ENCODE results near the gene RPL6.
"Not testable (repeated sequence)": the region's sequence is repeated elsewhere in the genome, so short reads cannot be mapped to it uniquely, and the experiment has no call there.

RPL6 gene

DNA sequence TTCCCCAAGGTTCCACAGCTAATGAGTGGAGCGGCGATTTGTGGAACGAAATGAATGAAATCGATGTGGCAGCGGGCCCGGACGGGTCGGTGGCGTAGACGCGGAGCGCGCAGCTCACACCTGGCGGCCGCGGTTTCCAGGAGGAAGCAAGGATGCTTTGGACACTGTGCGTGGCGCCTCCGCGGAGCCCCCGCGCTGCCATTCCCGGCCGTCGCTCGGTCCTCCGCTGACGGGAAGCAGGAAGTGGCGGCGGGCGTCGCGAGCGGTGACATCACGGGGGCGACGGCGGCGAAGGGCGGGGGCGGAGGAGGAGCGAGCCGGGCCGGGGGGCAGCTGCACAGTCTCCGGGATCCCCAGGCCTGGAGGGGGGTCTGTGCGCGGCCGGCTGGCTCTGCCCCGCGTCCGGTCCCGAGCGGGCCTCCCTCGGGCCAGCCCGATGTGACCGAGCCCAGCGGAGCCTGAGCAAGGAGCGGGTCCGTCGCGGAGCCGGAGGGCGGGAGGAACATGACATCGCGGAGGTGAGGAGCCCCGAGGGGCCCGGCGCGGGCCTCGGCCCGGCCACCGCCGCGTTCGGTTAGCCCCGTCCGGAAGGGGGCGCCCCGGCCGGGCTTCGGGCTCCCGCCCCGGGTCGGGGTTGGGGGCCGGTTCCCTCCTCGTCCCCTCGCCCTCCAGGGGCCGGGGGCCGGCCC lies 9.3 kb upstream of the RPL6 start, which contains the start of gene PTPN11:
Gene PTPN11, plus strand, starts transcription at position 340 of the 689 bp plus-strand sequence. Its CDS starts 165 bp downstream, at position 505.
- peak; percentile 73 for DNase-seq

DNA sequence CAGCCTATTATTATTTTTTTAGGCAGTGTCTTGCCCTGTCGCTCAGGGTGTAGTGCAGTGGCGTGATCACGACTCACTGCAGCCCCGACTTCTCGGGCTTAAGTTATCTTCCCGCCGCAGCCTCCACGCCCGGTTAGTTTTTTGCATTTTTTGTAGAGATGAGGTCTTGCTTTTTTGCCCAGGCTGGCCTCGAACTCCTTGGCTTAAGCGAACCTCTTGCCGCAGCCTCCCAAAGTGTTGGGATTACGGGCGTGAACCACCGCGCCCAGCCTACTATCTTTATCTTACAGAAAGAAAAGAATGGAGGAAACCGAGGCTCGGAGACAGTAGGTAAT lies 8.8 kb upstream of the RPL6 start:
- peak; percentile 3 for DNase-seq

DNA sequence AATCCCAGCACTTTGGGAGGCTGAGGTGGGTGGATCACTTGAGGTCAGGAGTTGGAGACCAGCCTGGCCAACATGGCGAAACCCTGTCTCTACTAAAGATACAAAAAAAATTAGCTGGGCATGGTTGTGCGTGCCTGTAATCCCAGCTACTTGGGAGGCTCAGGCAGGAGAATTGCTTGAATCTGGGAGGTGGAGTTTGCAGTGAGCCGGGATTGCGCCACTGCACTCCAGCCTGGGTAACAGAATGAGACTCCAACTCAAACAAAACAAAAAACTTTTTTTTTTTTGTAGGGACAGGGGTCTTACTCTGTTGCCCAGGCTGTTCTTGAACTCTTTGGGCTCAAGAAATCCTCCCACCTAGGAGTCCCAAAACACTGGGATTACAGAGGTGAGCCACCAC lies 6.1 kb upstream of the RPL6 start:
- not testable (repeated sequence) for DNase-seq

DNA sequence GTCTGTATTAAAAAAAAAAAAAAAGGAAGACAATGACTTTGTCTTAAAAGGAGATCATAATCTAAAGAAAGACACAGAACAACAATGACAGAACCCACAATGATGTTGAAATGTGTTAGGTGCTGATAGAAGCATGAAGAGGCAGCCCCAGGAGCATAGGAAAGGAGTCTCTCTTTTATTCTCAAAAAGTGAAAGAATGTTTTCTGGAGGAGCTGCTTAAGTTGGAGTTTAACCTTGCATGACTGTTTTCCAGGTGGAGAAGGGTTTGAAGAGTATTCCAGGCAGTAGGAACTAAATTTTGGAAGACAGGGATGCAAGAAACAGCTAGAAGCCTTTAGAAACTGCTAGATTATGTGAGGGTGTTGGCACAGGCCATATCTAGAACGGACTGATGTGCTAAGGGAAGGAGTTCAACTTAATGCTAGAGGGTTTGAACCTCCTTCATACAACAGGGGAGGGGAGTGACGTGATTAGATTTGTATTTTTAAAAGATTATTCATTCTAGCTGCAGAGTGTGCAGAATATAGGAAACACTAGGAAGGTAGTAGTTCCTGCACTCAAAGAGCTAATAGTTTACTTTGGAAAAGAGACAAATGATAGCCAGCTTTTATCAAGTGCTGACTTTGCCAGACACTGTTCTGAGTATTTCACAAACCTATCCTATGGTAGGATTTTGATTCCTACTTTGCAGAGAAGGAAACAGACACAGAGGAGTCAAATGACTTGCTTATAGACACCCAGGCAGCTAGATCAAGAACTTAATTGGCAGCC lies 4.6 kb upstream of the RPL6 start:
- no peak for DNase-seq

DNA sequence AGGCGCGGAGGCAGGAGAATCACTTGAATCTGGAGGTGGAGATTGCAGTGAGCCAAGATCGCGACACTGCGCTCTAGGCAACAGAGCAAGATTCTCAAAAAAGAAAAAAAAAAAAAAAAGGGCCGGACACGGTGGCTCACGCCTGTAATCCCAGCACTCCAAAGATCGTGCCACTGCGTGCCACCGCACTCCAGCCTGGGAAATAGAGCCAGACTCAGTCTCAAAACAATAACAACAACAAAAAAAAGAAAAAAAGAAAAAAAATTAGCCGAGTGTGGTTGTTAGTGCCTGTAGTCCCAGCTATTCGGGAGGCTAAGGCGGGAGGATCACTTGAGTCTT lies 470 bp upstream of the RPL6 start:
- no peak for DNase-seq

DNA sequence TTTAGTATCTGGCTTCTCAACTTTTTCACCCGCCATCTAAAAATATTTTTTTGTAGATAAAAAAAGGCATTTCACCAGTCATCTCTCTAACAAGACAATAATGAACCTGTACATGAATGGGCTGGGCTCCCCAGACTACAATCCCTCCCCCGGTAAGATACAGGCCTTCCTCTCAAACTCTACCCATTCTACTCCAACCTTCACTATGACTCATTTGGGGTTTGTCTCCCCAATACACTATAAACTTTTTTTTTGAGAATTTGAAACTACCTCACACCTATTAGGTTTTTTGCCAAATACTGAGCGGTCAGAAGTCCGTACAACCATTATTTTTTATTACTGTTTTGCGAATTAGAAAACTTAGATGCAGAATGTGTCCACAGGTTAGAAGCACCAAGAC lies 784 bp downstream of the RPL6 start:
- no peak for DNase-seq

DNA sequence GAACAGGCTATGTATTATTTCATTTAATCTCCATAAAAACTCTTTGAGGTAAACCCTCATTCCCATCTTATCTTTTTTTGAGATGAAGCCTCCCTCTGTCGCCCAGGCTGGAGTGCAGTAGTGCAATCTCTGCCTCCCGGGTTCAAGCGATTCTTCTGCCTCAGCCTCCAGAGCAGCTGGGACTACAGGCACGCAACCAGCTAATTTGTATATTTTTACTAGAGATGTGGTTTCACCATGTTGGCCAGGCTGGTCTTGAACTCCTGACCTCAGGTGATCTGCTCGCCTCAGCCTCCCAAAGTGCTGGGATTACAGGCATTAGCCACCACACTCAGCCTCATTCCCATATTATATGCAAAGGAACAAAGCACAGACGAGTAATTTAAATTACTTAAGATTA lies 1.7 kb downstream of the RPL6 start:
- DNase-seq: not testable (repeated sequence)

DNA sequence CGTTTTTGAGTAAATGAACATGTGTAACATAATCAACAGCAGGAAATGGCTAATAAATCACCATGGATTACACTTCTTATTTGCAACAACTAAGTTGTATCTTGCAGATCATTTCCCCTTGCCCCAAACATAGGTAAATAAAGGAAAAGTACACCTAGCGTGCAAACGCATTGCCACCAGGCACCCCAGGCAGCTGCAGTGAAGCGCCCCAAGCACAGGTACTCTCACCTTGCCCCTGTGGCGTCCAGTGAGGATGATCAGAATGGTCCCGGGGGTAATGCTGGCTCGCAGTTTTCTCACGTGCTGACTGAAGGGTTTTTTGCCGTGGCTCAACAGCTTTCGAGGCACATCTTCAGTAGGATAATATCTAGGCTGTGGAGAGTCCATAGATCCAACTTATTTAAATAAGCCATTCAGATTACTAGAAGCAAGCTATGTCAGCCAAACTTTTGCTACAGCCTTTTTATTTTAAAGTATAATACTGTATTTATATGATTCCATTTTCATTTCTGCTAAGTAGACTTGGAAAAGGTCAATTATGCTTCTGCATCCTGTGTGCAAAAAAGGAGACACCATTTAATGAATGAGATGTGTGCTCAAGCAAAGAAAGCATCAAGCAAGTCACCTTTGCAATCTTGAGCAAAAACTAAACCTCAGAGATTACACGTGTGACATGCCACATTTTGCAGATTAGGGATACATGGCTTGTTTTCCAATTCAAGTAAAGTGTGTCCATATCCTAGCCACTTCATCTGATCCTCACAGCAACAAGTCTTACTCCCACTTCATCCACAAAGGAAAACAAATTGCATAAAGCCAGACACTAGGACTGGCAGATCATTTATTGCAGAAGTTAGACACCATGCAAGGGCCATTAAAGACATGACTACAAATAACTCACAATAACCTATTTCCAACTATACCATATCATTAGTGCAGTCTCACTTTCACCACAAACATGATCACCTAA lies 2.6 kb downstream of the RPL6 start:
- DNase-seq: no peak

DNA sequence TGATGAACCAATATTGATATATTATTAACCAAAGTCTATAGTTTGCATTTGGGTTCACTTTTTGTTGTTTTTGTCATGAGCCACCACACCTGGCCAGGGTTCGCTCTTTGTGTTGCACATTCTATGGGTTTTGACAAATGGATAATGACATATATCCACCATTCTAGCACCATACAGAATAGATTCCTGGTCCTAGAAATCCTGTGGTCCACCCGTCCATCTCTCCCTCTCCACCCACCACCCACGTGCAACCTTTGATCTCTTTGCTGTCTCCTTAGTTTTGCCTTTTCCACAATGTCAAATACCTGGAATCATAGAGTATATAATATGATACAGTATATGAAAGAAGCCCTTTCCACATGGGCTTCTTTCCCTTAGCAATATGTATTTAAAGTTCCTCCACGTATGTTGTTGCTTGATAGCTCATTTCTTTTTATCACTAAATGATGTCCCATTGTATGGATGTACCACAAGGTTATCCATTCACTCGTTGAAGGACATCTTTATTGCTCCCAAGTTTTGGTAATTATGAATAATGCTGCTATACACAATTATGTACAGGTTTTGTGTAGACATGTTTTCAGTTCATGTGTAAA lies 7.4 kb downstream of the RPL6 start:
- no peak for DNase-seq

DNA sequence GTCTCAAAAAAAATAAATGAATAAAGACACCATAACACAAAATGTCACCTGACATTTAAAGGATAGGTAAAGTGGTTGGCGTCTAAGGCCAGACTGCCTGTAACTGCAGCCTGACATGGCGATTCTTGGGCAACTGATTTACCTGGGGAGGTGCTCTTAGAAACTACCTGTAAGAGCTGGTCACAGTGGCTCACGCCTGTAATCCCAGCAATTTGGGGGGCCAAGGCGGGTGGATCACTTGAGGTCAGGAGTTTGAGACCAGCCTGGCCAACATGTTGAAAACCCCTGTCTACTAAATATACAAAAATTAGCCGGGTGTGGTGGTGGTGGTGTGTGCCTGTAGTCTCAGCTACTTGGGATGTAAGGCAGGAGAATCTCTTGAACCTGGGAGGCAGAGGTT lies 8.4 kb downstream of the RPL6 start:
- no peak for DNase-seq

DNA sequence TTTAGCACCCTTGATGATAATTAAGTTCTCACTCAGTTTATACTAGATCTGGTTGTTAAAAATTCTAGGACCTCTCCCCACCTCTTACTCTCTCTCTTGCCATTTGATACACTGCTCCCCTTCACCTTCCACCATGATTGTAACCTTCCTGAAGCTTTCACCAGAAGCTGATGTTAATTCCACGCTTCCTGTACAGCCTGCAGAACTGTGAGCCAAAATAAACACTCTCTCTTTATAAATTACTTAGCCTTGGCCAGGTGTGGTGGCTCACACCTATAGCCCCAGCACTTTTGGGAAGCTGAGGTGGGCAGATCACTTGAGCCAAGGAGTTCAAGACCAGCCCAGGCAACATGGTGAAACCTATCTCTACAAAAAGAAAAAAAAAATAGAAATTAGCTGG lies 16.1 kb downstream of the RPL6 start:
- no peak for DNase-seq

DNA sequence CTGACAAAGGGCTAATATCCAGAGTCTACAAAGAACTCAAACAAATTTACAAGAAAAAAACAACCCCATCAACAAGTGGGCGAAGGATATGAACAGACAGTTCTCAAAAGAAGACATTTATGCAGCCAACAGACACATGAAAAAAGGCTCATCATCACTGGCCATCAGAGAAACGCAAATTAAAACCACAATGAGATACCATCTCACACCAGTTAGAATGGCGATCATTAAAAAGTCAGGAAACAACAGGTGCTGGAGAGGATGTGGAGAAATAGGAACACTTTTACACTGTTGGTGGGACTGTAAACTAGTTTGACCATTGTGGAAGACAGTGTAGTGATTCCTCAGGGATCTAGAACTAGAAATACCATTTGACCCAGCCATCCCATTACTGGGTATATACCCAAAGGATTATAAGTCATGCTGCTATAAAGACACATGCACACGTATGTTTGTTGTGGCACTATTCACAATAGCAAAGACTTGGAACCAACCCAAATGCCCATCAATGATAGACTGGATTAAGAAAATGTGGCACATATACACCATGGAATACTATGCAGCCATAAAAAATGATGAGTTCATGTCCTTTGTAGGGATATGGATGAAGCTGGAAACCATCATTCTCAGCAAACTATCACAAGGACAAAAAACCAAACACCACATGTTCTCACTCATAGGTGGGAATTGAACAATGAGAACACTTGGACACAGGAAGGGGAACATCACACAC lies 19.3 kb downstream of the RPL6 start:
- not testable (repeated sequence) for DNase-seq

DNA sequence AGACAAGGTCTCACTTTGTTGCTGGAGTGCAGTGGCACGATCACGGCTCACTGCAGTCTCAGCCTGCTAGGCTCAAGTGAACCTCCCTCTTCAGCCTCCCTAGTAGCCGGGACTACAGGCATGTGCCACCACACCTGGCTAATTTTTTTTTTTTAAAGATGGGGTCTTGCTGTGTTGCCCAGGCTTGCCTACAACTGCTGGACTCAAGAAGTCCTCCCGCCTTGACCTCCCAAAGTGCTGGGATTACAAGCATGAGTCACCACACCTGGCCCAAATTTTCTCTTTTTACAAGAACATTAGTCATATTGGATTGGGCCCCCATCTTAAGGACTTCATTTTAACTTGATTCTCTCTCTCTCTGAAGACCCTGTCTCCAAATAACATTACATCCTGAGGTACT lies 20.2 kb downstream of the RPL6 start:
- no peak for DNase-seq

DNA sequence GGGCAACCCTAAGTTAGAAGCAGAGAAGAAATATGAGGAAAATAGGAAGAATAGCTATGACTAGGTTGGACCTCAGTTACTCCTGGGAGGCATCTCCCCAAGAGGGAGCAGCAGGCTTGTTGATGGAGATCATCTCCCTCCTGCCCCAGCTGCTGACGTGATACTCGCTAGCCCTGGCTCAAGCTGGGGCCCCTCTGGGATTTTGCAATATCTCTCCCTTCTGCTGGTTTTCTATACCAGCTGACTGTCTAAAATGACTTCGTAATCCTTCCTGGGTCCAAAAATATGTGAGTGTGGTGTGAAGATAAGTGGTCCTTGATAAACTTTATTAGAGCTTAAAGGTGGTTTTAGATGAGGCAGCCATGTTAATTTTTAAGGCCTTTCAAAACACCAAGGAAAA lies 22.7 kb downstream of the RPL6 start:
- peak; percentile 12 for DNase-seq

DNA sequence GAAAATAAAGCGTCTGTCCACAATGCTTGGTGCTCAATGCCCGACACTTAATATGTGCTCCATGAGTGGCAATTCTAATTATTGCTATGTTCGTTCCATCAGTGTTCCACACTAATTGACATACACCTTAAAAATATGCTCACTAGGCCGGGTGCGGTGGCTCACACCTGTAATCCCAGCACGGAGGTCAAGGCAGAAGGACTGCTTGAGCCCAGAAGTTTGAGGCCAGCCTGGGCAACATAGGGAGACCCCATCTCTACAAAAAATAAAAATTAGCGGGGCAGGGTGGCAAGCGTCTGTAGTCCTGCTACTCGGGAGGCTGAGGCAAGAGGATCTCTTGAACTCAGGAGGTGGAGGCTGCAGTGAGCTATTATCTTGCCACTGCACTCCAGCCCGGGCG lies 26.5 kb downstream of the RPL6 start:
- no peak for DNase-seq

DNA sequence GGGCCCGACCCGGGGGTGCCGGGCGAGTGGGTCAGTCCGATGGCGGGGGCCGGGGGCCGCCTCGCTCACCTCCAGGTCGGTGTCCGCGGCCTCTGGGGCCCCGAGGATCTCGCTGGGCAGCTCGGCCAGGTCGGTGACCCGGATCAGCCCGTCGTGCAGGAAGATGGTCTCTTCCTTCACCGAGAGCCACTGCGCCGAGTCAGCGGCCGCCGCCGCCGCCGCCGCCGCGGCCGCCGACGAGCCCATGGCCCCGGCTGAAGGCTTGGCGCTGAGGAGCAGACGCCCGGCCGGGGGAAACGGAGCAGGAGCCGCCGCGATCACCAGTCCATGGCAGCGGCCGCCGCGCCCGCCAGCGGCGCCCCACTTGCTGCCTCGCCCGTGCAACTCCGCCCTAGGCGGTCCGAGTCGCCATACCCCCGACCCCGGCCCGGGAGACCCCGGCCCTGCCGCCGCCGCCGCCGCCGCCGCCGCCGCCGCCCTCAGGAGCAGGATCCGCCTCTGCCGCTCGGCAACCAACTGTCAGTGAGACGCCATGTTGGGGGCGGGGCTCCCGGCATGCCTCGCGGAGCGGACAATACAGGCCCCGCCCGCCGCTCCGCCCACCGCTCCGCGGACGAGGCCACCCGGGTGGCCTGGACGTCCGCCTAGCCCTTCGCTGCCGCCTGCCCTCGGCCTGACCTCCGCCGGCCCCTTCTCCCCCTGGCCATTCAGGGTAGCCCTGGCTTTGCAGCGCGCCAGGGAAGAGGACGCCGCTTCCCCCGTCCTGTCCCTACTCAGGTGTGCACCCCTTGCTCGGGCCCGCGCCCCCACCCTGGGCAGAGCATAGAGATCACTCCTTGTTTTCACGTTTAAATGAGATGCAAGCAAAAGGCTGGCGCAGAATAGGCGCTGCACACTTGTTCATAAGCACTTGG lies 27.3 kb downstream of the RPL6 start, which contains the start of gene HECTD4:
Gene HECTD4, minus strand, starts transcription at position 549 of the 914 bp plus-strand sequence. Its CDS starts 303 bp downstream, at position 246.
- peak; percentile 74 for DNase-seq

DNA sequence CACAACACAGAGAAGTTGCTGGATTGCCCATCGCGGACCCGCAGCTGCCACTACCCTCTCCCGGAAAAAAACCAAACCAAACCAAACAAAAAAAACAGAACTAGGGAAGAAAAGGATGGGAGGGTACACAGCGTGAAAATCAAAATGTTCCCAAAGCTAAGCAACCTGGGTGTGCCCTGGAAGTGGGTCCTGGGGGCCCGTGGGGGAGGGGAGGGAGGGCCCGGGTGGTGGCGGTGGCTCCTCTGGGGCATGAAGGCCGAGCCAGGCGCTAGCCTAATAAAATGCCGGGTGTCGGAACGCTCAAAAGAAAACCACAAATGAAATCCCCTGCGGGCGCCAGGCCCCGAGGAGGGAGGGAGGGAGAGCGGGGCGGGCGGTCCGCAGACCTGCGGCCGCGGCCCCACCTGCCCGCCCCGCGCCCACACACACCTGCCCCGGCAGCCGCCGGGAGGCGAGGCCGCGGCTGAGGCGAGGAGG lies 28.0 kb downstream of the RPL6 start:
- DNase-seq: no peak

DNA sequence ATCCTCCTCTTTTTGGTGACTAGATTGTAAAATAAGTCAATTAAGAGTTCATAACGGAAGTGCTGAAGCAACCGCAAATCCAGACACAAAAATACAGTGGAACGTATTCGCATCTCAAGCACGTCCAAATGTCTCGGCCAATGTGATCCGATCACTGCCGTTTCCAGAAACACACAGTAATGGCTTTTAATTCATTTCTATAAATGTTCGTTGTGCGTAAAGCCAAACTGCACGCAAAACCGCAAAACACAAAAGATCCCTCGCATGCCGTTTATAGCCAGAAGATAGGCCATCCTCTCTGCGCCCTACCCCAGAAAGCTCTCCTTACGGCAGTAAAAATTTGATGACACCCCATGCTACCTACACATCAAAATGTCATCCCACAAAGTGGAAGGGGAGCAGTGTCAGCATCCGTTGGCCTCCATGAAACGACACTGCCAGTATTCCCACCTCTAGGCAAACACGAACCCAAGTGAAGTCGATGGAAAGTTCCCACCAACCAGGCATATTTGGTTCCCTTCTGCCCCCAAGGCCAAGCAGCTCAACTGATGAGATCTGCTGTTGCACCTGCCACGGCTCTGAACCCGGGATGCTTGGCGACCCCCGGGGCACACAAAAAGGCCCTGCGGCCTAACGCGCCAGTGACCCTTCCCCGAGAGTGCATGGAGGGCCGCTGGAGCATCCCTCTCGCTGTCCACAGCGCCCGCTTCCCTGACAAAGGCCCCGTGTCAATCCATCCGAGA lies 28.6 kb downstream of the RPL6 start:
- no peak for DNase-seq

DNA sequence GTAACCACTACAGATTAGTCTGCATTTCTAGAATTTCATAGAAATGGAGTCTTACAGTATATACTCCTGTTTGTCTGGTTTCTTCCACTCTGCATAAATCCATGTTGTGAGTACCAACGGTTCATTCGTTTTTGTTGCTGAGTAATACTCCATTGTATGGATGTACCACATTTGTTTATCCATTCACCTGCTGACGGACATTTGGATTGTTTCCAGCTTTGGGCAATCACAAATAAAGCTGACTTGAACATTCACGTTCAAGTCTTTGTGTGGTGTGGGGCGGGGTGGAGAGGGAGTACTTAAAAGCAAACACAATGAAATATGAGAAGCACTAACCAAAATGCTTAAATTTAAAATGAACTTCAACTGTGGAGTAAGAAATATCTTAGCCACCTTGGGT lies 34.3 kb downstream of the RPL6 start:
- DNase-seq: no peak

DNA sequence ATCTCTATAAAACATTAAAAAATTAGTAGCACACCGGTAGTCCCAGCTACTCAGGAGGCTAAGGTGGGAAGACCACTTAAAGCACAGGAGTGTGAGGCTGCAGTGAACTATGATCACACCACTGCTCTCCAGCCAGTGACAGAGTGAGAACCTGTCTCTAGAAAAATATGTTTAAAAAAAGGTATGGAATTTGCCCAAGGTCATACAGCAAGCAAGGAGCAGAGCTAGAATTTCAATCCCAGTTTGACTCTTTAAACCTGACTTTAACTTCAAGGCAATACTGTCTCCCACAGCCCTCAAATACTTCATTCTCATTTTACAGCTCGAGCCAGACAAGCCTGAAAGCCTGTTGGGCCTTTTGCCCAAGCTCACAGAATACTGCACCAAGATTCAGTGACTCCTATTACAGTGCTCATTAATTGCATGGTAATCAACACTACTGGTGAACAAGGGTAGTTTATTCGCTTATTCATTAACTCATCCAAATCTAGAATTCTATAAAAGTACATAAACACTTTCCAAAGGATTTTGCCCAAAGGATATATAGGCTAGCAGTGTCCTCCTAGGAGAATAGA lies 35.2 kb downstream of the RPL6 start:
- DNase-seq: no peak
